Epithelial cell of umbilical artery (primary cell): ENCODE measurements around the gene RBM28. TPM values are rescaled to one million over a fixed set of nuclear protein-coding genes. Genes with fewer than 3 reads are reported as not detected.

Experiments
- total RNA-seq: library from RNA; depleted of rRNA; stranded (reverse); fragments of >200 nt; gene quantifications from 2 replicates; pipeline ENCODE4 v1.2.3, GENCODE V29; 2014

Gene RBM28
- total RNA-seq = 15.3 and 19.6 TPM in 2 replicates

GRCh38 chr7:128343554-128344430 lies at the start of gene RBM28:
RBM28 (minus strand) TSS chr7:128343908; CDS start chr7:128343793, 115 bp downstream.

GRCh38 chr7:128361411-128362379 lies 18.0 kb upstream of the RBM28 start, which contains the start of gene PRRT4:
PRRT4 (minus strand) TSS chr7:128361690.

Other genes with a start within 250 kb of the RBM28 start
- gene LEP, start 102.6 kb downstream of the RBM28 start, total RNA-seq = not detected in 2 replicates
- 0.32 TPM in 1 of 2 replicates, not detected in the other for gene PRRT4, start 17.8 kb upstream of the RBM28 start, total RNA-seq
- gene IMPDH1, start 66.1 kb upstream of the RBM28 start, total RNA-seq = 51.2 and 64.6 TPM in 2 replicates
- gene HILPDA, start 112.0 kb upstream of the RBM28 start, total RNA-seq = 11.1 and 17.9 TPM in 2 replicates
- gene METTL2B, start 132.8 kb upstream of the RBM28 start, total RNA-seq = 36.7 and 51.5 TPM in 2 replicates